ENCODE results near the gene ING4. TPM values are rescaled to one million over a fixed set of nuclear protein-coding genes. Genes with fewer than 3 reads are reported as not detected.

The ING4 gene
- total and polyA plus RNA-seq, 2 of the 13 experiments (the other 11 are each of a cell fraction or from before 2014, with no cell fraction given): 14.4 to 32.4 TPM

DNA sequence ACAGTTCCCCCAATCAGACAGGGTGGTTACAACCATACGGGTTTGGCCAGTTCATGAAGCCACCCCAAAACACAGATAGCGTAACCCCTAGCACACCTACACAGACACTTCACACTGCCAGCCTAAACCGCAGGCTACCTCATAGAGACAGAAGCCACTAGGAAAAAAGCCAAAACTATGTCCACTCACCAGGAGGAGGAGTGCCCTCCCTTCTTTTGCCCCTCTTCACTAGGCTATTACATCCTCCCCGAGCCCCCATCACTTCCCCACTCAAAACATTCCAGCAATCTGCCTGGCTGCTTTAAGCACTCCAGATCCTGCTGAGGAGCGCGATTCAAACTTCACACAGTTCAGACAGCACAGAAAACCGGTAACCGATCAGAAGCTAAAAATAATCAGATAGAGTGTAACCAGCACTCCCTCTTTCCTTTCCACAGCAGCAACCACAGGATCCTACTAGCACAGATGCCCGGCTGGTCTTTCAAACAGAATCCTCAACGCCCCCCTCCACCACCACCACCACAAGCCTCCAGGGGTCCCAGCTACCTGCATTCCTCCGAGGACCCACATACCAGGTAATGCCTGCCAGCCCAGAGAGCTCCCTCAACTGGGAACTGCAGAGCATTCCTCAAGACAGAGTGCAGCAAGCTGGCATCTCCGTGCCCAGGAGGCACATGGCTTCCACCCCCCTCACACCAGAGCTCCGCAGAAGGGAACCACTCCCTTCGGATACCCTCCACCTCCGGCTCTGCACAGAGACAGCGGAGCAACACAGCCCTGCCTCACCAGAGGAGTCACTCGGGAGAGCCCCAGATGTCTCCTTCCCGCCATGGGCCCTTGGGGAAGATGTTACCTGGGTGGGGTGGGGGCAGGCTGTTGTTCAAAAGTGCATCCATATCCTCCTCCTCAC, 57.2 kb downstream of the ING4 start (continued):
- TF ChIP-seq NFATC3 (CRISPR knock-in tag; IDR thresholded peaks at IDR 0.05) (no peak), ZNF24 (IDR thresholded peaks at IDR 0.05) (no peak), PRMT3 (CRISPR knock-in tag; IDR thresholded peaks at IDR 0.05; ENCODE audit: borderline replicate concordance, low read depth) (no peak), ZNF792 (CRISPR knock-in tag; IDR thresholded peaks at IDR 0.05) (no peak), ZNF224 (CRISPR knock-in tag; IDR thresholded peaks at IDR 0.05) (no peak), SAFB2 (CRISPR knock-in tag; IDR thresholded peaks at IDR 0.05; ENCODE audit: borderline replicate concordance, low read depth) (no peak), ZNF230 (CRISPR knock-in tag; IDR thresholded peaks at IDR 0.05) (no peak), RBAK (CRISPR knock-in tag; IDR thresholded peaks at IDR 0.05) (no peak), ATF7-NPFF (CRISPR knock-in tag; IDR thresholded peaks at IDR 0.05; ENCODE audit: low read depth) (no peak), TARDBP (CRISPR knock-in tag; IDR thresholded peaks at IDR 0.05) (no peak), HNRNPL (IDR thresholded peaks at IDR 0.05; ENCODE audit: low read depth, low read length) (peak; percentile 61; the same call in 1 of the 2 replicates)
- TF ChIP-seq, protein P1, sequence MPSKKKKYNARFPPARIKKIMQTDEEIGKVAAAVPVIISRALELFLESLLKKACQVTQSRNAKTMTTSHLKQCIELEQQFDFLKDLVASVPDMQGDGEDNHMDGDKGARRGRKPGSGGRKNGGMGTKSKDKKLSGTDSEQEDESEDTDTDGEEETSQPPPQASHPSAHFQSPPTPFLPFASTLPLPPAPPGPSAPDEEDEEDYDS (CRISPR knock-in tag; IDR thresholded peaks at IDR 0.05): no peak
- TF ChIP-seq, protein P2, sequence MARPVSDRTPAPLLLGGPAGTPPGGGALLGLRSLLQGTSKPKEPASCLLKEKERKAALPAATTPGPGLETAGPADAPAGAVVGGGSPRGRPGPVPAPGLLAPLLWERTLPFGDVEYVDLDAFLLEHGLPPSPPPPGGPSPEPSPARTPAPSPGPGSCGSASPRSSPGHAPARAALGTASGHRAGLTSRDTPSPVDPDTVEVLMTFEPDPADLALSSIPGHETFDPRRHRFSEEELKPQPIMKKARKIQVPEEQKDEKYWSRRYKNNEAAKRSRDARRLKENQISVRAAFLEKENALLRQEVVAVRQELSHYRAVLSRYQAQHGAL (CRISPR knock-in tag; IDR thresholded peaks at IDR 0.05; ENCODE audit: not compliant biosample characterization): no peak
- TF ChIP-seq, protein P3, sequence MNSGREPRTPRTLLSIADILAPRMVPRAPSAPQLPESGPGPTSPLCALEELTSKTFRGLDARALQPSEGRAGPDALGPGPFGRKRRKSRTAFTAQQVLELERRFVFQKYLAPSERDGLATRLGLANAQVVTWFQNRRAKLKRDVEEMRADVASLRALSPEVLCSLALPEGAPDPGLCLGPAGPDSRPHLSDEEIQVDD (CRISPR knock-in tag; IDR thresholded peaks at IDR 0.05; ENCODE audit: borderline replicate concordance): peak; percentile 23; the same call in 1 of the 2 replicates
- TF ChIP-seq, protein P4, sequence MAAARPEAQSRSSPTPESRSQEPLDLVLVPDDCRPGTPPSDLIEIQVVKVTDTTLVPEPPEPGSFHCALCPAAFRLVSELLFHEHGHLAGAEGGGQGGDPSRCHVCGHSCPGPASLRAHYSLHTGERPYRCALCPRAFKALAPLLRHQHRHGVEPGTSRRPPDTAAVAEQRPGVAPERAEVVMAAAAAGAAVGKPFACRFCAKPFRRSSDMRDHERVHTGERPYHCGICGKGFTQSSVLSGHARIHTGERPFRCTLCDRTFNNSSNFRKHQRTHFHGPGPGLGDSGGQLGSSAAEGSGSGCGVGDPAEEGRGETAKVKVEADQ (CRISPR knock-in tag; IDR thresholded peaks at IDR 0.05; ENCODE audit: borderline replicate concordance): no peak
- TF ChIP-seq, protein P5, sequence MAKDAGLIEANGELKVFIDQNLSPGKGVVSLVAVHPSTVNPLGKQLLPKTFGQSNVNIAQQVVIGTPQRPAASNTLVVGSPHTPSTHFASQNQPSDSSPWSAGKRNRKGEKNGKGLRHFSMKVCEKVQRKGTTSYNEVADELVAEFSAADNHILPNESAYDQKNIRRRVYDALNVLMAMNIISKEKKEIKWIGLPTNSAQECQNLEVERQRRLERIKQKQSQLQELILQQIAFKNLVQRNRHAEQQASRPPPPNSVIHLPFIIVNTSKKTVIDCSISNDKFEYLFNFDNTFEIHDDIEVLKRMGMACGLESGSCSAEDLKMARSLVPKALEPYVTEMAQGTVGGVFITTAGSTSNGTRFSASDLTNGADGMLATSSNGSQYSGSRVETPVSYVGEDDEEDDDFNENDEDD (CRISPR knock-in tag; IDR thresholded peaks at IDR 0.05; ENCODE audit: borderline replicate concordance): no peak
- TF ChIP-seq, protein P6, sequence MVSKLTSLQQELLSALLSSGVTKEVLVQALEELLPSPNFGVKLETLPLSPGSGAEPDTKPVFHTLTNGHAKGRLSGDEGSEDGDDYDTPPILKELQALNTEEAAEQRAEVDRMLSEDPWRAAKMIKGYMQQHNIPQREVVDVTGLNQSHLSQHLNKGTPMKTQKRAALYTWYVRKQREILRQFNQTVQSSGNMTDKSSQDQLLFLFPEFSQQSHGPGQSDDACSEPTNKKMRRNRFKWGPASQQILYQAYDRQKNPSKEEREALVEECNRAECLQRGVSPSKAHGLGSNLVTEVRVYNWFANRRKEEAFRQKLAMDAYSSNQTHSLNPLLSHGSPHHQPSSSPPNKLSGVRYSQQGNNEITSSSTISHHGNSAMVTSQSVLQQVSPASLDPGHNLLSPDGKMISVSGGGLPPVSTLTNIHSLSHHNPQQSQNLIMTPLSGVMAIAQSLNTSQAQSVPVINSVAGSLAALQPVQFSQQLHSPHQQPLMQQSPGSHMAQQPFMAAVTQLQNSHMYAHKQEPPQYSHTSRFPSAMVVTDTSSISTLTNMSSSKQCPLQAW (CRISPR knock-in tag; IDR thresholded peaks at IDR 0.05): 0 out of 2 replicates have a peak, but pooled peaks have one; percentile 7
